NB4 (cell line): Measurements from ENCODE around the gene SLCO2A1.

Experiments
- DNase-seq: peaks from one replicate; pipeline ENCODE4 v3.0.0; 2010; ENCODE audit warnings: low read depth
- H3K4me3 ChIP-seq: one replicate; pipeline ENCODE4 v1.5.1; 2011; ENCODE audit warnings: mild to moderate bottlenecking, low read depth, low read length, moderate library complexity
- CTCF ChIP-seq: IDR thresholded peaks from one replicate; pipeline ENCODE4 v1.5.1; 2012; ENCODE audit warnings: low read depth, low read length
- MAX ChIP-seq: IDR thresholded peaks from 2 replicates; pipeline ENCODE4 v1.6.1; 2011; ENCODE audit warnings: low read depth, low read length
- MYC ChIP-seq: IDR thresholded peaks from 2 replicates; pipeline ENCODE4 v1.6.1; 2011; ENCODE audit warnings: low read depth, low read length
- POLR2A ChIP-seq: IDR thresholded peaks from 2 replicates; pipeline ENCODE4 v1.6.1; 2011; ENCODE audit warnings: mild to moderate bottlenecking; ENCODE audit not compliant: insufficient read length; ENCODE audit errors: extremely low read depth

Gene SLCO2A1

GRCh38 chr3:133964547-133964946 lies 65.2 kb downstream of the SLCO2A1 start:
- DNase-seq, result peak; percentile 89
- TF ChIP-seq MYC, result no peak
- TF ChIP-seq POLR2A, result no peak
- peak; percentile 61 for TF ChIP-seq CTCF
- no peak for TF ChIP-seq MAX
- H3K4me3 ChIP-seq, result no peak overlapping the region

- peak; percentile 33 for DNase-seq
- no peak overlapping the region for H3K4me3 ChIP-seq
- no peak for TF ChIP-seq CTCF
- no peak for TF ChIP-seq MYC
- TF ChIP-seq POLR2A, result no peak
- no peak for TF ChIP-seq MAX
Measured at GRCh38 chr3:133963657-133964396, 65.9 kb downstream of the SLCO2A1 start.

- TF ChIP-seq MAX (peak; percentile 57), POLR2A (no peak)
- no peak overlapping the region for H3K4me3 ChIP-seq
- peak; percentile 88 for DNase-seq
Measured at GRCh38 chr3:133962849-133963248, 66.9 kb downstream of the SLCO2A1 start.

- TF ChIP-seq POLR2A (no peak), CTCF (no peak), MYC (no peak), MAX (no peak)
- no peak overlapping the region for H3K4me3 ChIP-seq
- DNase-seq, result no peak
Measured at GRCh38 chr3:133958071-133958805, 71.5 kb downstream of the SLCO2A1 start.

- no peak for DNase-seq
- no peak overlapping the region for H3K4me3 ChIP-seq
- no peak for TF ChIP-seq CTCF
- no peak for TF ChIP-seq MYC
- TF ChIP-seq MAX, result no peak
- TF ChIP-seq POLR2A, result no peak
Measured at GRCh38 chr3:133956982-133957381, 72.7 kb downstream of the SLCO2A1 start.

- TF ChIP-seq MAX (no peak), POLR2A (no peak), MYC (no peak), CTCF (no peak)
- no peak for DNase-seq
- no peak overlapping the region for H3K4me3 ChIP-seq
Measured at GRCh38 chr3:133956353-133956752, 73.4 kb downstream of the SLCO2A1 start.
